MM.1S (cell line): ENCODE measurements around the gene SLC25A4.

ENCODE experiments used
- EZH2 ChIP-seq: fragments of 300-600 bp; sonication (generic); optimal IDR thresholded peaks from 2 replicates; pipeline ENCODE3; 2017; ENCODE audit warnings: low read depth, mild to moderate bottlenecking, antibody characterized with exemption, low read length, mixed read lengths
- TF ChIP-seq, protein P1 (sequence below): fragments of 300-600 bp; sonication (generic); IDR thresholded peaks from 2 replicates; pipeline ENCODE4 v1.5.1; 2016; ENCODE audit warnings: antibody characterized with exemption, low read length, mixed read lengths

DNA sequence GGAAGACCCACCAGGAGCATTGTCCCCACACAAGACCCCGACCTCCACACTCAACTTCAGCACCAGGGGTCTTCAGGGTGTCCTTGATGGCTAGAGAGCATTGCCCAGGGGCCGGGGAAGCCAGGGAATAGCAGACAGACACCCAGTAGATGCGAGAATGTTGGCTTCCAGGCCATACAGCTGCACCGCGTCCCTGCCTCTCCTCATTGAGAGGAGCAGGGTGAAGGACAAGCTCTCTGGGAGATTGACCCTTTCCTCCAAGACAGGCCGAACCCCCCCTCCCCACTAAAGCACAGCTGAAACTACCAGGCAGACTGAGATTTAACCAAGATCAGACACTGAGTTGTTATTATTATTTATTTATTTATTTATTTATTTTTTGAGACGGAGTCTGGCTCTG is 42.6 kb upstream of the SLC25A4 start:
- TF ChIP-seq, protein P1, sequence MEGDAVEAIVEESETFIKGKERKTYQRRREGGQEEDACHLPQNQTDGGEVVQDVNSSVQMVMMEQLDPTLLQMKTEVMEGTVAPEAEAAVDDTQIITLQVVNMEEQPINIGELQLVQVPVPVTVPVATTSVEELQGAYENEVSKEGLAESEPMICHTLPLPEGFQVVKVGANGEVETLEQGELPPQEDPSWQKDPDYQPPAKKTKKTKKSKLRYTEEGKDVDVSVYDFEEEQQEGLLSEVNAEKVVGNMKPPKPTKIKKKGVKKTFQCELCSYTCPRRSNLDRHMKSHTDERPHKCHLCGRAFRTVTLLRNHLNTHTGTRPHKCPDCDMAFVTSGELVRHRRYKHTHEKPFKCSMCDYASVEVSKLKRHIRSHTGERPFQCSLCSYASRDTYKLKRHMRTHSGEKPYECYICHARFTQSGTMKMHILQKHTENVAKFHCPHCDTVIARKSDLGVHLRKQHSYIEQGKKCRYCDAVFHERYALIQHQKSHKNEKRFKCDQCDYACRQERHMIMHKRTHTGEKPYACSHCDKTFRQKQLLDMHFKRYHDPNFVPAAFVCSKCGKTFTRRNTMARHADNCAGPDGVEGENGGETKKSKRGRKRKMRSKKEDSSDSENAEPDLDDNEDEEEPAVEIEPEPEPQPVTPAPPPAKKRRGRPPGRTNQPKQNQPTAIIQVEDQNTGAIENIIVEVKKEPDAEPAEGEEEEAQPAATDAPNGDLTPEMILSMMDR, result no peak
- TF ChIP-seq EZH2, result no peak
